Measurements from ENCODE around the gene ACOT7.

DNA sequence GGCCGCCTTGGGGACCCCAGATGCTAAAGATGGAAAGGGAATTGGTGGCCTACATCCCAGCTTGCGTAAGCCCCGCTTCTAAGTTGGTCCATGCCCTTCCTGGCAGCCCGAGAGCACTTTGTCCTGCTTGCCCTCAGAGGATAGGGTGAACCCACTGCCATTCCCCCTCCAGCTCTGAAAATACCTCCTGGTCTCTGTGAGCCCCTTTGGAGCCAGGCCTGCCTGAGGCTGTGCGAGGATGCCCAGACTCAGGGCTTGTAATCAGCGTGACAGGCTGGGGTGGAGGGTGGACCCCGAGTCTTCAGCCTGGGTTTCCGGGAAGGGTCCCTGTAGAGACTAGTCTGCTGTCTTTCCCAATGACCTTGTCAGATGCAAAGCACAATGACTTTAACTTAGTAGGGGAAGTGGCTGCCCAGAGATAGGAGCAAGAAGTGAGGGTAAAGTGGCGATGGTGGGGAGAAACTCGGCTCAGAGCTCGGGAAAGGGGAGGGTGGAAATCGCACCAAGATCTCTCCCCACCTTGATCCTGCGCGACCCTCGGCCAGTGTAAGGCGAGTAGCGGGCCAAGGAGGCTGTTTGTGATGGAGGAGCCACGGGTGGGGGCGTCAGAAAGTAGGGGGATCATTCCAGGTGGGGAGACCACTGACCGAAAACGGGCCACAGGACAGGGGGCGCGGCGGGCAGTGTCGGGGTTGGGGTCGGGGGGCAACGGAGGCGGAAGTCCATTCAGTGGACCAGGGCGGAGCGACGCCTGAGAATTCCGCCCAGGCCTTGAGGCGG, 152.3 kb downstream of the ACOT7 start:
- TF ChIP-seq, protein P1, sequence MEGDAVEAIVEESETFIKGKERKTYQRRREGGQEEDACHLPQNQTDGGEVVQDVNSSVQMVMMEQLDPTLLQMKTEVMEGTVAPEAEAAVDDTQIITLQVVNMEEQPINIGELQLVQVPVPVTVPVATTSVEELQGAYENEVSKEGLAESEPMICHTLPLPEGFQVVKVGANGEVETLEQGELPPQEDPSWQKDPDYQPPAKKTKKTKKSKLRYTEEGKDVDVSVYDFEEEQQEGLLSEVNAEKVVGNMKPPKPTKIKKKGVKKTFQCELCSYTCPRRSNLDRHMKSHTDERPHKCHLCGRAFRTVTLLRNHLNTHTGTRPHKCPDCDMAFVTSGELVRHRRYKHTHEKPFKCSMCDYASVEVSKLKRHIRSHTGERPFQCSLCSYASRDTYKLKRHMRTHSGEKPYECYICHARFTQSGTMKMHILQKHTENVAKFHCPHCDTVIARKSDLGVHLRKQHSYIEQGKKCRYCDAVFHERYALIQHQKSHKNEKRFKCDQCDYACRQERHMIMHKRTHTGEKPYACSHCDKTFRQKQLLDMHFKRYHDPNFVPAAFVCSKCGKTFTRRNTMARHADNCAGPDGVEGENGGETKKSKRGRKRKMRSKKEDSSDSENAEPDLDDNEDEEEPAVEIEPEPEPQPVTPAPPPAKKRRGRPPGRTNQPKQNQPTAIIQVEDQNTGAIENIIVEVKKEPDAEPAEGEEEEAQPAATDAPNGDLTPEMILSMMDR (IDR thresholded peaks at IDR 0.05; ENCODE audit: low read length), result no peak
- no peak for TF ChIP-seq EZH2 (IDR thresholded peaks at IDR 0.05; ENCODE audit: borderline replicate concordance, low read length)
